Tibial artery (tissue), 4 donors: Measurements from ENCODE around the gene POLDIP2.
A peak's percentile ranks its signal among the peaks of the same experiment; 100 is the strongest.

Source experiments
- DNase-seq, 2 donors: peaks; one replicate each; pipeline ENCODE4 v3.0.0-alpha.2; 2019
- H3K27ac ChIP-seq, 2 donors: fragments of 200-600 bp; sonication (generic) in 1 of 2; 1 replicate in 1 of 2; 2 replicates in 1 of 2; pipeline ENCODE4 v1.5.1; 2018 to 2019; ENCODE audit warnings: mild to moderate bottlenecking in 1 of 2
- H3K27me3 ChIP-seq, 2 donors: fragments of 200-600 bp; sonication (generic) in 1 of 2; one replicate each; pipeline versions ENCODE4 v1.5.1 to v1.6.0; 2016 to 2019
- H3K36me3 ChIP-seq, 3 donors: fragments of 200-600 bp; sonication (generic) in 2 of 3; one replicate each; pipeline ENCODE4 v1.5.1; 2016 to 2019; ENCODE audit warnings: mild to moderate bottlenecking in 2 of 3
- H3K4me1 ChIP-seq, 4 donors: fragments of 200-600 bp; sonication (generic) in 2 of 4; 1 replicate in 3 of 4; 2 replicates in 1 of 4; pipeline ENCODE4 v1.5.1; 2016 to 2019
- H3K4me3 ChIP-seq, 2 donors: fragments of 200-600 bp; sonication (generic) in 1 of 2; 1 replicate in 1 of 2; 2 replicates in 1 of 2; pipeline ENCODE4 v1.5.1; 2018 to 2019; ENCODE audit warnings: mild to moderate bottlenecking in 2 of 2
- H3K9me3 ChIP-seq, 3 donors: fragments of 200-600 bp; sonication (generic) in 1 of 3; one replicate each; pipeline ENCODE4 v1.5.1; 2016 to 2019
- CTCF ChIP-seq, 2 experiments: fragments of 200-600 bp in 1 of 2; fragments of 450-650 bp in 1 of 2; IDR thresholded peaks; one replicate each; pipeline ENCODE4 v1.5.1; 2017 to 2019; ENCODE audit warnings: antibody characterized with exemption in 2 of 2, mild to moderate bottlenecking in 1 of 2, moderate library complexity in 1 of 2
- intact Hi-C: fragments of 100-400 bp; cut with DNase I; formaldehyde crosslinking; loops from one replicate; pipeline ENCODE4 v1.15.0; 2023; ENCODE audit warnings: low total_unique reads

The POLDIP2 gene

GRCh38 chr17:28334666-28335200 lies 22.6 kb downstream of the POLDIP2 start:
- Histone ChIP-seq H3K27ac (peak overlapping the region; percentile 85 to 94), H3K36me3 (peaks cover 10 to 33% (median 18%) of the 10 kb centered on the region in 3 donors), H3K4me1 (peaks cover 0 to 48% (median 41%) of the 10 kb centered on the region in 4 donors), H3K9me3 (no peaks in the 10 kb centered on the region), H3K27me3 (no peaks in the 10 kb centered on the region), H3K4me3 (peak overlapping the region; percentile 68 to 89)
- intact Hi-C loops: loop anchor here (5.0 to 10.0 kb wide), 3 partner anchors 290 to 960 kb away; partner anchors contain the start of genes NLK, NUFIP2 and PHF12
- TF ChIP-seq CTCF (IDR thresholded peaks at IDR 0.05): no peak
- DNase-seq: no peak

DNA sequence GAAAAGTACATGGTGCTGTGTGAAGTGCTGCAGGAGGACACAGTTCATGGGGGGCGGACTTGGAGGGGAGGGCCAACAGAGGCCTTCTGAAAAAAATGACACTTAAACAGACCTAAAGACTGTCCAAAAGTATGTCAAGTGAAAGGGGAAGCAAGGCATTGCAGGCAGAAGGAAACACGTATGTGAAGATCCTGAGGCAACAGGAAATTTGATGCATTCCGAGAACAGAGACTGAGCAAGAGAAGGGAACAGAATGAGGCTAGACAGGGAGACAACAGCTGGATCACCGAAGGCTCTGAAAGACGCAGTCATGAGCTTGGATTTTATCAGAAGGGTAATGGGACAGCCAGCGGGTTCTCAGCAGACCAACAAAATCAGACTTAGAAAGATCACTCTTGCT lies 23.2 kb downstream of the POLDIP2 start:
- Histone ChIP-seq H3K9me3 (no peaks in the 10 kb centered on the region), H3K4me3 (peak overlapping the region; percentile 68 to 89), H3K36me3 (peaks cover 11 to 33% (median 23%) of the 10 kb centered on the region in 3 donors), H3K27ac (peak overlapping the region in 1 of 2 donors; percentile 85), H3K4me1 (peaks cover 0 to 48% (median 41%) of the 10 kb centered on the region in 4 donors), H3K27me3 (no peaks in the 10 kb centered on the region)
- DNase-seq: no peak
- TF ChIP-seq CTCF (IDR thresholded peaks at IDR 0.05): no peak
- intact Hi-C loops: loop anchor here (10.0 kb wide), 2 partner anchors 289 to 961 kb away; partner anchors contain the start of genes NLK and NUFIP2

GRCh38 chr17:28333083-28333746 lies 24.1 kb downstream of the POLDIP2 start:
- intact Hi-C loops: loop anchor here (10.0 kb wide), 2 partner anchors 288 to 962 kb away; partner anchors contain the start of genes NLK and NUFIP2
- TF ChIP-seq CTCF (IDR thresholded peaks at IDR 0.05): no peak

GRCh38 chr17:28331891-28332420 lies 25.4 kb downstream of the POLDIP2 start:
- intact Hi-C loops: loop anchor here (10.0 kb wide), 2 partner anchors 287 to 963 kb away; partner anchors contain the start of genes NLK and NUFIP2
- H3K9me3 ChIP-seq: no peaks in the 10 kb centered on the region
- no peaks in the 10 kb centered on the region for H3K27me3 ChIP-seq
- DNase-seq: no peak
- TF ChIP-seq CTCF (IDR thresholded peaks at IDR 0.05): no peak
- no peak overlapping the region for H3K4me3 ChIP-seq
- peaks cover 31 to 53% (median 42%) of the 10 kb centered on the region in 3 donors for H3K36me3 ChIP-seq
- H3K4me1 ChIP-seq: peaks cover 0 to 30% (median 25%) of the 10 kb centered on the region in 4 donors
- H3K27ac ChIP-seq: no peak overlapping the region

More at GRCh38 chr17:28333083-28333746, 24.1 kb downstream of the POLDIP2 start:
- no peak overlapping the region for H3K4me3 ChIP-seq
- no peak overlapping the region for H3K27ac ChIP-seq
- no peak for DNase-seq
- no peaks in the 10 kb centered on the region for H3K27me3 ChIP-seq
- peaks cover 20 to 41% (median 33%) of the 10 kb centered on the region in 3 donors for H3K36me3 ChIP-seq
- H3K9me3 ChIP-seq: no peaks in the 10 kb centered on the region
- H3K4me1 ChIP-seq: peaks cover 0 to 42% (median 38%) of the 10 kb centered on the region in 4 donors

DNA sequence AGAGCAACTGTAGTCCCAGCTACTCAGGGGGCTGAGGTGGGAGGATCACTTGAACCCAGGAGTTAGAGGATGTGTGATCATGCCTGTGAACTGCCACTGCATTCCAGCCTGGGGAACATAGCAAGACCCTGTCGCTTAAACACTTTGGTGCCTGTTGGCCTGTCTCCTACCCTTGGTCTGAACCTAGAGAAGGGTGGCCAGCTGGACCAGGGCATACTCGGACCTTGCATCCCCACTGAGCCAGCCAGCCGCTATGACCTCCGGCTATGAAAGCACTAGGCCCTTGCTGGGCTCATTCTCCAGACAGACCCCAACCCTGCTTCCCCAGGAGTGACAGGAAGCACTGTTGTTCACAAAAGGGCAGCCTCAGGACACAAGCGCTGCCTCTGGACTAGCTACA lies 26.7 kb downstream of the POLDIP2 start:
- Histone ChIP-seq H3K4me3 (no peak overlapping the region), H3K27me3 (no peaks in the 10 kb centered on the region), H3K36me3 (peaks cover 31 to 61% (median 45%) of the 10 kb centered on the region in 3 donors), H3K4me1 (peaks cover 0 to 22% (median 15%) of the 10 kb centered on the region in 4 donors), H3K27ac (no peak overlapping the region), H3K9me3 (no peaks in the 10 kb centered on the region)
- DNase-seq: no peak
- intact Hi-C loops: loop anchor here (10.0 kb wide), 2 partner anchors 286 to 964 kb away; partner anchors contain the start of genes NLK and NUFIP2
- no peak for TF ChIP-seq CTCF (IDR thresholded peaks at IDR 0.05)
